EH (cell line): Measurements from ENCODE around the gene SIRPB1.
"Not testable (repeated sequence)": the region's sequence is repeated elsewhere in the genome, so short reads cannot be mapped to it uniquely, and the experiment has no call there.

Experiments
- DNase-seq: peaks from one replicate; pipeline ENCODE4 v3.0.0-alpha.2; 2015; ENCODE audit warnings: low read depth

The SIRPB1 gene

GRCh38 chr20:1588533-1589460, 31.0 kb downstream of the SIRPB1 start:
- DNase-seq = no peak

DNA sequence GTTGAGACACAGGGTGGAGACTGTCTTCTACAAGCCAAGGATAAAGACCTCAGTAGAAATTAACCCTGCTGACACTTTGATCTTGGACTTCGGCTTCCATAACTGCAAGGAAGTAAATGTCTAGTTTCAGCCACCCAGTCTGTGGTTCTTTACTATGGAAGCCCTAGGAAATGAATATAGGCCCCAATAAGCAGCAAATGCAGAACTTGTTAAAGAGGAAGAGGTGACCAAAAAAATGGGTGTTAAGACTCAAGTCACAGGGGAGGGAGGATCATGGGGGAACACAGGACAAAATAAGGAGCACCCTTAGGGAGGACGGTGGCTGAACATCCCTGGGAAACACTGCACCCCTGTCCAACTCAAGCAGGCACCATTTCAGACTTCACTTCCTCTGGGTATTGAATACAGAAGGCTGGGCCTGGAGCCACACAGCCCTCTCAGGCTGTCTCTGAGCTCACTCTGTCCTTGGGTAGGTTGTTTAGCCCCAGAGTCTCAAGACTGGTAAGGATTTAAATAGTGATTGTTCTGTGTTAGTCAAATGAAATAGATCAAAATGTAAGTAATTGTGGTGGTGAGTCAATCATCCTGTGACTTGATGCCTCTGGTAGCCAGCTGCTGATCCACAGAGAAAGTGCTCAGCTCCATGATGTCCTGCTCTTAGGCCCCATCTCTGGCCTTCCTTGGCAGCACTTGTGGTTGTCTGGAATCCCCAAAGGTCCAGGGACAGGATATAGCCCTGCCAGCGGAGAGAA, 31.9 kb downstream of the SIRPB1 start:
- DNase-seq = no peak

DNA sequence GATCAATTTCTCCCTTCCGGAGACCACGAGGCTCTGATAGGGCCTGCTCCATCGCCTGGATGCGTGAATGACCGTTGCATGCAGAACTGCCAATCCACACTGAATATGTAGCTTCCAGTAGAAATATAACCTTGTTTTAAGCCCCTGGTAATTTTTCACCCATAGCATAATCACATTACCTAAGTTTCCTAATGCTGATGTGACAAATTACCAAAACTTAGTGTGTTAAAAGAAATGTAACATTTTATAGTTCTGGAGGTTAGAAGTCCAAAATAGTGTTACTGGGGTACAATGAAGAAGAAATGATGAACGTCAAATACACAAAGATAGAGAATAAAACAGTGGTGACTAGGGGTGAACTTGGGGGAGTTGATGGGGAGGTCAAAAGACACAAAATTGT, 40.3 kb downstream of the SIRPB1 start:
- no peak for DNase-seq

DNA sequence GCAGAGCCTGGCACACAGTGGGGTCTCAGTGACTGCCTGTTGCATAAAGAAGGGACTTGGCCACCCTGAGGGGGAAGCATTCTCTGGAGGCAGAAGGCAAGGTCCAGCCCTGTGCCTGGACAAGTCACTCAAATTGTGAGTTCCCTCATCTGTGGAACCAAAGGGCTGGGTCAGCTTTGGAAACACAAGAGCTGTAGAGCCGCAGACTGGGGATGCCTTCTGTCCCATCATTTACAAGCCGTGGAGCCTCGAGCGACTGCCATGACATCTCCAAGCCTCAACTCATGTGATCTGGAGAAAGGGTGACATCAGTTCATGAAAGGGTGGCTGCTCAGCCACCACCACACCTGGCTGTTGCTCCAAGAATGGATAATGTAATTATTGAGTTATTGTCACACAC, 41.9 kb downstream of the SIRPB1 start:
- no peak for DNase-seq

GRCh38 chr20:1577313-1577712, 42.5 kb downstream of the SIRPB1 start:
- not testable (repeated sequence) for DNase-seq

GRCh38 chr20:1576641-1577040, 43.2 kb downstream of the SIRPB1 start:
- no peak for DNase-seq

- DNase-seq = not testable (repeated sequence)
Measured at GRCh38 chr20:1576003-1576402, 43.8 kb downstream of the SIRPB1 start.

DNA sequence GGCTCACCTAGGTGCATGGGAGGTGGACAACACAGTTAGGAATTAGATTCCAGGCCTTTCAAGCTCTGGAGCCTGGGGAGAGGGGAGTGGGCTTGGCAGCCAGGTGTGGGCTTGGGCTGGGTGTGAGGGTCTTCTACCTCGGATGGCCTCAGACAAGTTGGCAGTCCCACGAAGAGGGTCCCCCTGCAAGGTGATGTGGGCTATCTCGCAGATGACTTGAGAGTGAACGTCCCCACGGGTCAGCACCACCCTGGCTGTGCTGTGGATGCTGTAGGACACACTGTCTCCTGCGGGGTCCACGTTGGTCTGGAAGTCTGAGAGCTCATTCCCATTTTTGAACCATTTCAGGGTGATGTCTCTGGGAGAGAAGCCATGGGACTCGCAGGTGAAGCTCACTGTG, 48.2 kb downstream of the SIRPB1 start:
- DNase-seq = not testable (repeated sequence)
